DND-41 (cell line): ENCODE results near the gene EMP1.

Source experiments
- EZH2 ChIP-seq: IDR thresholded peaks from 3 replicates; pipeline ENCODE4 v1.6.1; 2012; ENCODE audit warnings: borderline replicate concordance, low read depth, mild to moderate bottlenecking, moderate library complexity, low read length, inconsistent platforms; ENCODE audit not compliant: severe bottlenecking
- TF ChIP-seq, protein P1 (sequence below): IDR thresholded peaks from 2 replicates; pipeline ENCODE4 v1.5.1; 2012; ENCODE audit warnings: borderline replicate concordance, low read length, moderate library complexity, mild to moderate bottlenecking; ENCODE audit not compliant: poor library complexity, severe bottlenecking; ENCODE audit errors: extremely low read depth

DNA sequence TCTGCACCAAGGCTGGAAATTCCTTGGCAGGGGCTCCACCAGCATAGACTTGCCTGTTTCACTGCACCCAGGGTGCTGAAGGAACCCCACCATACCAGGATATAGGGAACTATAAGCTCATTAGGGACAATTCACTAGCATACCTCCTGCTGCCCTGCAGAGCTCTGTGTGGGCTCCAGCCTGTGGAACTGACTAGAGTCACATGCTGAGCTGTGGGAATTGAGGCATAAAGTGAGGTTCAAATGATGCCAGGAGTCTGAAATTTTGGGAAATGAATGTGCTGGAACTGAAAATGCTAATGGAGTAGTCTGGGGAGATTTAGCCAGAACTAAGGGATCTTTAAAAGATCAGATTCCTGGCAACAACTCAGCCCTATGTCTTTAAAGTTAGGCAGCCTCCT lies 7.3 kb upstream of the EMP1 start:
- TF ChIP-seq, protein P1, sequence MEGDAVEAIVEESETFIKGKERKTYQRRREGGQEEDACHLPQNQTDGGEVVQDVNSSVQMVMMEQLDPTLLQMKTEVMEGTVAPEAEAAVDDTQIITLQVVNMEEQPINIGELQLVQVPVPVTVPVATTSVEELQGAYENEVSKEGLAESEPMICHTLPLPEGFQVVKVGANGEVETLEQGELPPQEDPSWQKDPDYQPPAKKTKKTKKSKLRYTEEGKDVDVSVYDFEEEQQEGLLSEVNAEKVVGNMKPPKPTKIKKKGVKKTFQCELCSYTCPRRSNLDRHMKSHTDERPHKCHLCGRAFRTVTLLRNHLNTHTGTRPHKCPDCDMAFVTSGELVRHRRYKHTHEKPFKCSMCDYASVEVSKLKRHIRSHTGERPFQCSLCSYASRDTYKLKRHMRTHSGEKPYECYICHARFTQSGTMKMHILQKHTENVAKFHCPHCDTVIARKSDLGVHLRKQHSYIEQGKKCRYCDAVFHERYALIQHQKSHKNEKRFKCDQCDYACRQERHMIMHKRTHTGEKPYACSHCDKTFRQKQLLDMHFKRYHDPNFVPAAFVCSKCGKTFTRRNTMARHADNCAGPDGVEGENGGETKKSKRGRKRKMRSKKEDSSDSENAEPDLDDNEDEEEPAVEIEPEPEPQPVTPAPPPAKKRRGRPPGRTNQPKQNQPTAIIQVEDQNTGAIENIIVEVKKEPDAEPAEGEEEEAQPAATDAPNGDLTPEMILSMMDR = no peak
- no peak for TF ChIP-seq EZH2
